NCI-H774 (cell line): Measurements from ENCODE around the gene RBBP9.
A peak's percentile ranks its signal among the peaks of the same experiment; 100 is the strongest.
"Not testable (repeated sequence)": the region's sequence is repeated elsewhere in the genome, so short reads cannot be mapped to it uniquely, and the experiment has no call there.

ENCODE experiments used
- DNase-seq: peaks from one replicate; lab custom pipeline; 2025; lab: John Stamatoyannopoulos, UW

Gene RBBP9

GRCh38 chr20:18504479-18505060, 7.5 kb upstream of the RBBP9 start:
- DNase-seq, result no peak

- not testable (repeated sequence) for DNase-seq
Measured at GRCh38 chr20:18501672-18502071, 4.6 kb upstream of the RBBP9 start.

DNA sequence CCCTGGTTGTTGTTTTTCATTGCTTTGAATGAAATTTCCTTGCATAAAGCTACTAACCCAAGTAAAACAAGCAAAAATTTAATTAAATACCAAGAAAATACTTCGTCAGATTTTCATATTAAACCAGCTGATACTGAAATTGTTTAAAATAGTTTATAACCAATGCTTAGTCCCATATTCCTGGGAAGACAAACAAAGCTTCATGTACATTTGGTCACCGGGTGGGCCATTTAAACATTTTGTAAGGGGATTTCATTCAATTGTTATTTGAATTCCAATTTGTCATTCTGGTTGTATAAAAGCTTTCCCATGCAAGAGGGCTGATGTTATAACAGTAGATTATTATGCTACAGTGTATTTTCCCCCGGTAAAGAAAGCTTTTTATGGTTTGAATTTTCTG, 578 bp upstream of the RBBP9 start:
- DNase-seq, result no peak

DNA sequence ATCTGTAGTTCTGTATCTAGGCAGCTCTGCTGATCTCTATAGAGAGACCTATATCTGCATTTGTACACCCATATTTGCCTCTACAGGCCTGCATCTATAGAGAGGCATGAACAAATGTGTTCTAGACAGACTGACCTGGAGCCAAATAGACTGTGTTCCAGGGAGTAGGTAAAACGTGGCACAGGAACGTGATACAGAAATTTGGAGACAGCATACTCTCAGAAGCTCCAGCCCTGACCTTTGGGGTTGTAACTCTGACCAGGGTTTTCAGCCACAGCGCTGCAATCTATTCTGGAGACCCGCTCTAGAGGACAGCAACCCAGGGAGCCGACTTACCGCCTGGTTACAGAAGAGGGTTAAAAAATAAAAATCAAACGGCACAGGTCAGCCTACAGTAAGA, 983 bp downstream of the RBBP9 start:
- DNase-seq, result no peak

- no peak for DNase-seq
Measured at GRCh38 chr20:18488301-18488700, 8.7 kb downstream of the RBBP9 start.

- DNase-seq, result no peak
Measured at GRCh38 chr20:18481596-18481995, 15.4 kb downstream of the RBBP9 start.

DNA sequence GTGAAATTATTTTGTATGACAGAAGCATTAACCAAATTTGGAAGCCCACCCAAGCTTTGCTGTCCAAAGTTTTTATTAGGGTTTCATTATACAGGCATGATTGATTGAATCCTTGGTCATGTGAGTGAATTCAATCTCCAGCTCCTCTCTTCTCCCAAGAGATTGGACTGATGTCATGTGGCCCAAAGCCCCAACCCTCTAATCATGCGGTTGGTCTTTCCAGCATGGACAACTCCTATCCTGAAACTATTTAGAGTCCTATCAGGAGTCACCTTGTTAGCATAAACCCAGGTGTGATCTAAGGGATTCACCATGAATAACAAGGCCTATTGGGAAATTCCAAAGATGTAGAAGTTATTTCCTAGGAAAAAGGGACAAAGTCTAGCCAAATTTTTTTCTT, 19.2 kb downstream of the RBBP9 start:
- no peak for DNase-seq

DNA sequence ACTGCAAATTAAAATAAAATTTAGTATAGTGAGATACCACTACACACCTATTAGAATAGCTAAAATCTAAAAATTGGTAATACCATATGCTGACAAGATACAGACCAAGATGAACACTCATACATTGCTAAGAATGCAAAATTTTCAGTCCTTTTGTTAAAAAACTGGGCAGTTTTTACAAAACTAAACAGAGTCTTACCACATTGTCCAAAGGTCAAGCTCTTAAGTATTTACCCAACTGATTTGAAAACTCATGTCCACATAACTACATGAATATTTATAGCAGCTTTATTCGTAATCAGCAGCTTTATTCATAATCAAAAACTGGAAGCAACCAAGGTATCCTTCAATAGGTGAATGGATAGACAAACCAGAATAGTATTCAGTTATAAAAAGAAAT, 19.8 kb downstream of the RBBP9 start:
- DNase-seq, result no peak

GRCh38 chr20:18466894-18467730, 29.9 kb downstream of the RBBP9 start, which contains the start of the genes DZANK1 and POLR3F:
Gene DZANK1 (minus strand): TSS chr20:18467030. CDS start chr20:18465358, 1,672 bp downstream.
Gene POLR3F (plus strand): TSS chr20:18467390. CDS start chr20:18467507, 117 bp downstream.
- DNase-seq, result peak; percentile 94

GRCh38 chr20:18466574-18466893, 30.5 kb downstream of the RBBP9 start:
- DNase-seq, result no peak

GRCh38 chr20:18465536-18466200, 31.4 kb downstream of the RBBP9 start:
- no peak for DNase-seq

DNA sequence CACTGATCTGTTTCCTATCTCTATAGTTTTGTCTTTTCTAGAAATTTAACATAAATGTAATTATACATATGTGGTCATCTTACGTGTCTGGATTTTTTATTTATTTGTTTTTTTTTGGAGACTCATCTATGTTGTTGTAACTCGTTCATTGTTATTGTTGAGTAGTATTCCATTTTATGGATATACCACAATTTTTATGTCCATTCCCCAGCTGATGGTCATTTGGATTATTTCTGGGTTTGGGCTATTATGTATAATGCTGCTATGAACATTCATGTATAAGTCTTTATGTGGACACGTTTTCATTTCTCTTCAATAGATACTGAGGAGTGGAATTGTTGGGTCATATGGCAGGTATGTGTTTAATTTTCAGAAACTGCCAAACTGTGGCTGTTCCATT, 40.4 kb downstream of the RBBP9 start:
- no peak for DNase-seq

DNA sequence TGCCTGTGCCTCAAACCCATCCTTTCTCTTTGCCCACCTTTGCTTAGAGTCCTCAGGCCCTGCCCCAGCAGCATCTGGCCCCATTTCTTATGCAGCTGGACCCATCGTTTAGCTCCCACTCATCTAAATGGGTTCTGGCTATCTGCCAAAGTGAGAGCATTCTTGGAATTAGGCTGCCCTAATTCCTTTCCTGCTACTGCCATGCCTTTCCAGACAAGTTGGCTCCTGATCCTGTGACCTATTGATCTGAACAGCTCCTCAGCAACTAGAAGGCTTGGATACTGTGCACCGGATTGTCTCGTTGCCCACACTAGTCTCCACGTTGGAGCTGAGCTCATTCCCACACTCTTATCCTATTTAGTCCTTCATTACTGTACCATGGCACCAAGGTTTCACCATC, 53.1 kb downstream of the RBBP9 start:
- peak; percentile 0 for DNase-seq

DNA sequence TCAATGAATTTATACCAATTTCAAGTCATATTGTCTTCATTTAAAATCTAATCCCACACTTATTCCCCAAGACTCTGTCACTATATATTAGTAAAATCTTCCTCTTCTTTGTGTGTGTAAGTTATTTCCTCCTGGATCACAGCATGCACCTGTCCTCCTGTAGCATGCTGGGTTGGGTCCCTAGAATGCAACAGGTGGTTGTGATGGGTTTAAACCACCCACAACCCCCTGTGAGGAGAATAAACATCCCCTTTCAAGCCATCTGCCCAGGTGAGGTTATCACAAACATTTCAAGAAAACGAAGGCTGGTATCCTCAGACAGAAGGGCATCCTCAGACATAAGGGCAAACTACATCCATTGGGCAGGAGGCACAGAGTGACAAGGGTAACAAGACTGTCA, 56.6 kb downstream of the RBBP9 start:
- DNase-seq, result no peak

GRCh38 chr20:18436847-18437246, 60.2 kb downstream of the RBBP9 start:
- DNase-seq, result no peak
